ENCODE measurements around the gene TRIM44. TPM values are rescaled to one million over a fixed set of nuclear protein-coding genes. Genes with fewer than 3 reads are reported as not detected.
"Not testable (repeated sequence)": the region's sequence is repeated elsewhere in the genome, so short reads cannot be mapped to it uniquely, and the experiment has no call there.

The TRIM44 gene
- total RNA-seq, 1 donor: 16.8 TPM

DNA sequence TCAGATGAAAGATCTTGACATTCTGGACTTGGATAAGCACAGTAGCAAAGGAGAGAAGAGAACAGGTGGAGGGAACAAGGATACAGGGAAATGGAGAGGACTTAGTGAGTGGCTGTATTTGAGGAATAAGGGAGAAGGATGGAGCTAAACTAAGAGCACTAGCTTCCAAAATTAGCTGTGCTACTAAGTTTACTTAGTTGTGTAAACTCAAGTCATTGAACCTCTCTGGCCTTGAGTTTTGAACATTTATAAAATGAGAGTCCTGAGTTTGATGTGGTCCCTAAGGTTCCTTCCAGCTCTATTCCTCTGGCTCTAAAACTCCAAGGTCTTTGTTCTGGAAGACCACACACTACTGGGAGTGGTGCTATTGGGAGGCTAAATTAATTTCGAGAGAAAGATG is 100.7 kb downstream of the TRIM44 start:
- no peak overlapping the region for H3K4me3 ChIP-seq (ENCODE audit: low read depth, low read length)
- TF ChIP-seq, protein P1, sequence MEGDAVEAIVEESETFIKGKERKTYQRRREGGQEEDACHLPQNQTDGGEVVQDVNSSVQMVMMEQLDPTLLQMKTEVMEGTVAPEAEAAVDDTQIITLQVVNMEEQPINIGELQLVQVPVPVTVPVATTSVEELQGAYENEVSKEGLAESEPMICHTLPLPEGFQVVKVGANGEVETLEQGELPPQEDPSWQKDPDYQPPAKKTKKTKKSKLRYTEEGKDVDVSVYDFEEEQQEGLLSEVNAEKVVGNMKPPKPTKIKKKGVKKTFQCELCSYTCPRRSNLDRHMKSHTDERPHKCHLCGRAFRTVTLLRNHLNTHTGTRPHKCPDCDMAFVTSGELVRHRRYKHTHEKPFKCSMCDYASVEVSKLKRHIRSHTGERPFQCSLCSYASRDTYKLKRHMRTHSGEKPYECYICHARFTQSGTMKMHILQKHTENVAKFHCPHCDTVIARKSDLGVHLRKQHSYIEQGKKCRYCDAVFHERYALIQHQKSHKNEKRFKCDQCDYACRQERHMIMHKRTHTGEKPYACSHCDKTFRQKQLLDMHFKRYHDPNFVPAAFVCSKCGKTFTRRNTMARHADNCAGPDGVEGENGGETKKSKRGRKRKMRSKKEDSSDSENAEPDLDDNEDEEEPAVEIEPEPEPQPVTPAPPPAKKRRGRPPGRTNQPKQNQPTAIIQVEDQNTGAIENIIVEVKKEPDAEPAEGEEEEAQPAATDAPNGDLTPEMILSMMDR (IDR thresholded peaks at IDR 0.05; ENCODE audit: insufficient read depth, low read depth, low read length): no peak
- no peak for DNase-seq (ENCODE audit: low read depth)

DNA sequence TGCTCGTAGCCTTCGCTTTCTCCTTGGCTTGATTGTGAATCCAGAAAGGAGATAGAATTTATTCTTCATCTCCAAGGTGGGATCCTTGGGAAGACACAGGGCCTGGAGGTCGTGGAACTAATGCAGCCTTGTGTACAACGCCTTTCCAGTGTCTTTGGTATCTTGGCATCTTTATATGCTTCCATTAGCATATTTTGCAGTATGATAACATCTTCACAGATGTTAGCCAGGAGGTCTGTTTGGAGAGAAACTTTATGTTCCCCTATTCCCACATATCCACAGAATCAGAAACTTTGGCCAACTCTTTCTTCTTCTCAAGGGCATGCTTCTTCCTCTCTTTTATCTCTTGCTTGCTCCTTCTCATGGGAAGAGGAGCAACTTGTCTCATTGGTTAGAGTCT is 101.2 kb downstream of the TRIM44 start:
- DNase-seq (ENCODE audit: low read depth): peak; percentile 36
- TF ChIP-seq, protein P1 (IDR thresholded peaks at IDR 0.05; ENCODE audit: insufficient read depth, low read depth, low read length): no peak
- no peak overlapping the region for H3K4me3 ChIP-seq (ENCODE audit: low read depth, low read length)

DNA sequence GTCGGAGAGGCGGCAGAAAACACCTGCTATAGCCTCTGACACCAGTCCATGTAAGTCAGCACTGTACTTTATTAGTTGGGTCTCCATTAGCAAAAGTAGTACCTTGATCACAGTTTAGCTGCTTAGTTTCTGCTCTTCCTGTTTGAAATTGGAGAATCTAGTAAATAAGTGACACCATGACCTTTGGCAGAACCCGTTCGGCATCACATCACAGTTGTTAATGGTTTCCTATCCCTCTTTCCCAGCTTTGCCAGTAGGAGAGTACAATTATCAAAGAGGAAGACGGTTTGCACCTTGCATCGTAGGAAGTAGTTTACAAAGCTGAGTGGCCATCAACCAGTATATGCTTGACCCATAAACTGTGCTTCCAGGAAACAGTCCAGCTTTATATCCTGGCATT is 101.8 kb downstream of the TRIM44 start:
- TF ChIP-seq, protein P1 (IDR thresholded peaks at IDR 0.05; ENCODE audit: insufficient read depth, low read depth, low read length): no peak
- no peak for DNase-seq (ENCODE audit: low read depth)
- no peak overlapping the region for H3K4me3 ChIP-seq (ENCODE audit: low read depth, low read length)

DNA sequence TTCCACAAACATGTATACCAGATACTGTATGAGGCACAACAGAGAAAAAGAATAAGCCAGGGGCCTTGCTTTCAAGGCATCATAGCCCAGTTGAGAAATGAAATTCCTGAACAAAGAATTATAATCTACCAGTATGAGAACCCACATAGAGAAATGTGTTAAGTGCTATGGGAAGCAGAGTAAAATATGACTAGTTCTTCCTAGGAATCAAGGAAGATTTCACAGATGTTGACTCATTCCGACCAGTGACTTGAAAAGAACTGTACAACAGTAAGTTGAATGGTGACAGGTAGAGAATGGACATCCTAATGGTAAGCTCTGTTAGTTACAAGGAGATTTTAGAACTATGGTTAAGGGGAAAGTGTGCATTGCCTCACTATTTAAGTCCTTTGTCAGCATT is 102.6 kb downstream of the TRIM44 start:
- no peak overlapping the region for H3K4me3 ChIP-seq (ENCODE audit: low read depth, low read length)
- TF ChIP-seq, protein P1 (IDR thresholded peaks at IDR 0.05; ENCODE audit: insufficient read depth, low read depth, low read length): no peak
- no peak for DNase-seq (ENCODE audit: low read depth)

GRCh38 chr11:35766651-35767050 is 104.1 kb downstream of the TRIM44 start:
- DNase-seq (ENCODE audit: low read depth): no peak
- TF ChIP-seq, protein P1 (IDR thresholded peaks at IDR 0.05; ENCODE audit: insufficient read depth, low read depth, low read length): no peak
- H3K4me3 ChIP-seq (ENCODE audit: low read depth, low read length): no peak overlapping the region

GRCh38 chr11:35770425-35770824 is 107.8 kb downstream of the TRIM44 start:
- peak; percentile 81 for DNase-seq (ENCODE audit: low read depth)

GRCh38 chr11:35771722-35772121 is 109.1 kb downstream of the TRIM44 start:
- TF ChIP-seq, protein P1 (IDR thresholded peaks at IDR 0.05; ENCODE audit: insufficient read depth, low read depth, low read length): no peak
- DNase-seq (ENCODE audit: low read depth): no peak
- no peak overlapping the region for H3K4me3 ChIP-seq (ENCODE audit: low read depth, low read length)

More at GRCh38 chr11:35770425-35770824, 107.8 kb downstream of the TRIM44 start:
- not testable (repeated sequence) for H3K4me3 ChIP-seq (ENCODE audit: low read depth, low read length)

DNA sequence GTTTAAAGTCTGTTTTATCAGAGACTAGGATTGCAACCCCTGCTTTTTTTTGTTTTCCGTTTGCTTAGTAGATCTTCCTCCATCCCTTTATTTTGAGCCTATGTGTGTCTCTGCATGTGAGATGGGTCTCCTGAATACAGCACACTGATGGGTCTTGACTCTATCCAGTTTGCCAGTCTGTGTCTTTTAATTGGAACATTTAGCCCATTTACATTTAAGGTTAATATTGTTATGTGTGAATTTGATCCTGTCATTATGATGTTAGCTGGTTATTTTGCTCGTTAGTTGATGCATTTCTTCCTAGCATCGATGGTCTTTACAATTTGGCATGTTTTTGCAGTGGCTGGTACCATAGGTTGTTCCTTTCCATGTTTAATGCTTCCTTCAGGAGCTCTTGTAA is 114.7 kb downstream of the TRIM44 start:
- not testable (repeated sequence) for DNase-seq (ENCODE audit: low read depth); H3K4me3 ChIP-seq (ENCODE audit: low read depth, low read length)

DNA sequence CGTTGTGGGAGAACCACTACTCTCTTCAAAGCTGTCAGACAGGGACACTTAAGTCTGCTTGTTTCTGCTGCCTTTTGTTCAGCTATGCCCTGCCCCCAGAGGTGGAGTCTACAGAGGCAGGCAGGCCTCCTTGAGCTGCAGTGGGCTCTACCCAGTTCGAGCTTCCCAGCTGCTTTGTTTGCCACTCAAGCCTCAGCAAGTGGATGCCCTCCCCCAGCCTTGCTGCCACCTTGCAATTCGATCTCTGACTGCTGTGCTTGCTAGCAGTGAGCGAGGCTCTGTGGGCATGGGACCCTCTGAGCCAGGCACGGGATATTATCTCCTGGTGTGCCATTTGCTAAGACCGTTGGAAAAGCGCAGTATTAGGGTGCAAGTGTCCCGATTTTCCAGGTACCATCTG is 116.4 kb downstream of the TRIM44 start:
- DNase-seq (ENCODE audit: low read depth); H3K4me3 ChIP-seq (ENCODE audit: low read depth, low read length): not testable (repeated sequence)
